SK-N-MC (cell line): Measurements from ENCODE around the gene KCNB1.

Source experiments
- DNase-seq: peaks from one replicate; pipeline ENCODE4 v3.0.0-alpha.2; 2011; ENCODE audit warnings: low read depth, low spot score
- H3K27ac ChIP-seq: fragments of 200-600 bp; sonication (generic); 2 replicates; pipeline ENCODE4 v1.5.1; 2016; ENCODE audit warnings: mixed run types
- H3K36me3 ChIP-seq: fragments of 200-600 bp; sonication (generic); 2 replicates; pipeline ENCODE4 v1.6.1; 2017; ENCODE audit warnings: antibody characterized with exemption, low read length, mixed read lengths; ENCODE audit not compliant: insufficient read depth
- H3K4me3 ChIP-seq: fragments of 200-600 bp; sonication (generic); 2 replicates; pipeline ENCODE4 v1.5.1; 2016
- H3K9ac ChIP-seq: fragments of 200-600 bp; sonication (generic); 2 replicates; pipeline ENCODE4 v1.8.0; 2017; ENCODE audit warnings: mixed run types, mixed read lengths; ENCODE audit not compliant: insufficient read length
- H3K9me3 ChIP-seq: fragments of 200-600 bp; sonication (generic); 2 replicates; pipeline ENCODE4 v1.6.1; 2017; ENCODE audit warnings: low read depth, mild to moderate bottlenecking, antibody characterized with exemption, low read length, moderate library complexity, mixed read lengths
- EZH2 ChIP-seq: fragments of 200-600 bp; sonication (generic); IDR thresholded peaks from one replicate; pipeline ENCODE4 v1.6.1; 2017; ENCODE audit warnings: antibody characterized with exemption
- FOXP2 ChIP-seq: optimal IDR thresholded peaks from 2 replicates; pipeline ENCODE3; 2011; ENCODE audit warnings: mild to moderate bottlenecking, moderate library complexity; ENCODE audit not compliant: insufficient read depth; ENCODE audit errors: extremely low read length, control extremely low read depth
- POLR2AphosphoS5 ChIP-seq: IDR thresholded peaks from 2 replicates; pipeline ENCODE4 v1.6.1; 2012; ENCODE audit warnings: mild to moderate bottlenecking, low read depth, low read length, borderline replicate concordance

KCNB1 gene

DNA sequence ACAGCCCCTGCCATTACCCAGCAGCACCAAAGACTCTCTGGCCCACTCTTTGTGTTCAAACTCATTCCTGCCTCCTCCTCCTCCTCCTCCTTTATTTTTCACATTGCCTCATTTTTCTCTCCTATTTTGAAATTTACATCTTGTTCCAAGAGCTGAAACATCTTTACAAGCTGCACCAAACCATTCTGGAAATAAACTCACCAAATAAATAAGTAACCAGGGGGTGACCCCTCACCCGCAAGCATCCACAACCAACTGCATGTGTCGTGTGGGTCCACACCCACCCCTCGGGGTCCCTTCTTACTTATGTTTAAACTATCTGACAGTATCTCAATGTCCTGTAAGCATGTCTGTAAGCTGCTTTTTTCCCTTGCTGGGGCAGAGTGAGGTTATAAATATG lies 1.4 kb downstream of the KCNB1 start:
- Histone ChIP-seq H3K9ac (no peak overlapping the region), H3K4me3 (no peak overlapping the region), H3K36me3 (no peaks in the 10 kb centered on the region), H3K9me3 (no peaks in the 10 kb centered on the region), H3K27ac (no peak overlapping the region)
- TF ChIP-seq FOXP2: no peak
- no peak for TF ChIP-seq EZH2
- no peak for TF ChIP-seq POLR2AphosphoS5
- DNase-seq: no peak

DNA sequence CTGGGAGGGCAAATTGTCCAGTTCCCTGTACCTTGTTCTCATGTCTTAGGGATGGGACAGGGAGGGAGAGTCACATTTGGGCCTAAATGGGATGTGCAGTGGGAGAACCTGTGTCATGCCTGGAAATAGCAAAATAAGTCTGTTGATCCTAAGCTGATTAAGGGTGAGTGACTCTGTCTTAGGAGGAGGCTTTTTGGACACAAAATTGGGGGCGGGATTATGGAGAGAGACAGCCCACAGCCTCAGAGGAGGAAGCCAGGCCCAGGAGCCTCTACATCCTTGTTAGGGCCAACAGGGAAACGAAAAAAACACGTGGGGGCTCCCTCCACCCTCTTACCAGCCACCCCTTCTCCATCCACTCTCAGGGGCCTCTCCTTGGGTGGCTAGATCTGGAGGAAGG lies 2.2 kb downstream of the KCNB1 start:
- Histone ChIP-seq H3K9me3 (no peaks in the 10 kb centered on the region), H3K9ac (no peak overlapping the region), H3K36me3 (no peaks in the 10 kb centered on the region), H3K4me3 (no peak overlapping the region), H3K27ac (no peak overlapping the region)
- TF ChIP-seq POLR2AphosphoS5 (no peak), FOXP2 (no peak), EZH2 (no peak)
- DNase-seq: no peak

DNA sequence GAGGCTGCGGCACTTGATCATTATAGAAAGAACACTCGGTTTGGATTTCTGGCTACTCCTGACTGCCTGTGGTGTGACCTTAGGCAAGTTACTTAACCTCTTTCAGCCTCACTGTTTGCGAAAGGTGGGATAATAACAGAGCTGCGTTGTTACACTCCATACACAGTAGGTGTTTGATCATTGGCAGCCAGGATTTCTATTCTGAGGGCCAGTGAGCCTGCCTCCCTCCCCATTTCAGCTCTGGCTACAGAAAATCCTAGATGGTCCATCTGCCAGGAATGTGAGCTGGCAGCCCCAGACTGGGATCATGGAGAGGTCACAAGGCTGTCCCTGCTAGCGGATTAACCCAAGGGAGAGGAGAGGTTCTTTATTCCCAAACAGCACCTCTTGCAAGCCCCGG lies 2.7 kb downstream of the KCNB1 start:
- TF ChIP-seq POLR2AphosphoS5 (no peak), EZH2 (no peak), FOXP2 (no peak)
- no peak overlapping the region for H3K27ac ChIP-seq
- H3K36me3 ChIP-seq: no peaks in the 10 kb centered on the region
- H3K4me3 ChIP-seq: no peak overlapping the region
- DNase-seq: no peak
- H3K9me3 ChIP-seq: no peaks in the 10 kb centered on the region
- no peak overlapping the region for H3K9ac ChIP-seq

DNA sequence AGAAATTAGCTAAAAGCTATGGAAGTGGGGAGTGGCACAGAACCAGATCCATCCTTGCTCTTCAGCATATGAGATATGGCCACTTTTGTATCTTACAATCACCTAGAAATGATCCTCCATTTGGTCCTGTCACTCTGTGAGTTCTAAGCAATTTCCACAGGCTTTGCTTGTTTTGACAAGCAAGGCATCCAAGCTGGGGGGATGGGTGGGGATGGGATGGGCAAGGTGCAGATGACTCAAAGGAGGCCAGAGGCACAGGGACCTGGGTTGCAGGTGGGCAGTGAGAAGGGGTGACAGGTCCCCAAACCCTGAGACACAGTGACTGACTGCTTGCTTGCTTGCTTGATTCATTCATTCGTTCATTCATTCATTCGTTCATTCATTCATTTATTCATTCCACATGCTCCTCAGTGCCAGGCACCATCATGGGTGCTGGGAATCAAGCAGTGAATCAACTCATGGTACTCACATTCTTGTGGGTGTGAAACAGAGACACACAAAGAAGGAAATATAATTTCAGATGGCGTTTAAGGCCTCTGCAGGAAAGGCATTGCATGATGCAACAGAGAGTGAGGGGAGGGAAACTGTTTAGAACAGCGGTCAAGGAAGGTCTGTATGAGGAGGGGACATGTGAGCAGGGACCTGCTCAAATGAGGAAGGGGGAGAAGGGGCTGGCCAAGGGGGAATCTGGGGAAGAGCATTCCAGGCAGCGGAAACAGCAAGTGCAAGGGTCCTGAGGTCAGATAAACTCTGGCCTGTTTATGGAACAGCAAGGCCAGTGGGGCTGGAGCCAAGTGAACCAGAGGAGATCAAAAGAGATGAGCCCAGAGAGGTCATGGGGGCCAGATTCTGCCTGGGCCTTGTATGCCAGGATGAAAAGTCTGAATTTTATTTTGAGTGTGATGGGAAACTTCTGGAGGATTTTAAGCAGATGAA lies 3.4 kb downstream of the KCNB1 start:
- TF ChIP-seq POLR2AphosphoS5: no peak
- no peak for TF ChIP-seq EZH2
- no peak for TF ChIP-seq FOXP2
- no peak overlapping the region for H3K4me3 ChIP-seq
- H3K9ac ChIP-seq: no peak overlapping the region
- DNase-seq: no peak
- H3K27ac ChIP-seq: no peak overlapping the region
- H3K9me3 ChIP-seq: no peaks in the 10 kb centered on the region
- no peaks in the 10 kb centered on the region for H3K36me3 ChIP-seq

DNA sequence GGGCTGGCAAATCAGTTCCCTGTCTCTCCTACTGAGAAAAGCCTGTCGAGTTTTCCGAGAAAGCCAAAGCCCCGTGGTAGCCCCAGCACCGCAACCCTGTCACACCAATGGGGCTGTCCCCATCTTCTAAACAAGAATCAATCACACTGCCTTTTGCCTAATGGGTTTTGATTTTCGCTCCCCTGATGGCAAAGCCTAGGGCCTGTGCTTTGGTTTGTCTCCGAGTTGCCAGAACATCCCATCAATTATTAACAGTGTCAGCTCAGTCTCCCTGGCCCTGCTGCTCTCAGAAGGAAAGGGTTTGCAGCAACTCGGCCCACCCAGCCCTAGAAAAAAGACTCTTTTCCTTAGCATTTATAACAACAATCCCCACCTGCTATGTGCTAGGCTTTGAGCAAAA lies 4.2 kb downstream of the KCNB1 start:
- no peaks in the 10 kb centered on the region for H3K9me3 ChIP-seq
- no peak overlapping the region for H3K27ac ChIP-seq
- no peak for DNase-seq
- no peaks in the 10 kb centered on the region for H3K36me3 ChIP-seq
- no peak for TF ChIP-seq EZH2
- TF ChIP-seq POLR2AphosphoS5: no peak
- TF ChIP-seq FOXP2: no peak
- H3K9ac ChIP-seq: no peak overlapping the region
- H3K4me3 ChIP-seq: no peak overlapping the region

DNA sequence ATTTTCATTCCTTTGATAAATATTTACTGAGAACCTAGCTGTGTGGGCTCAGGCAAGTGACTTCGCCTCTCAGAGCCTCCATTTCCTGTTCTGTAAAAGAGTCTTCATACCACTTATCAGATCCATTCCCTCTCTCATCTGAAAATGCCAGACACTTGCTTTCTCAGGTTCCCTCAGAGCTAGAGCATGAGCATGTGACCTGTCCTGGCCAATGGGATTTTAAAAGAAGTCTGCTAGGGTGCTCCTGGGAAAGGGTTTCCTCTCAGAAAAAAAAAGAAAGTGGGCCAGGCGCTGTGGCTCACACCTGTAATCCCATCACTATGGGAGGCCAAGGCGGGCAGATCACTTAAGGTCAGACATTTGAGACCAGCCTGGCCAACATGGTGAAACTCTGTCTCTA lies 5.3 kb downstream of the KCNB1 start:
- H3K36me3 ChIP-seq: no peaks in the 10 kb centered on the region
- no peaks in the 10 kb centered on the region for H3K9me3 ChIP-seq
- TF ChIP-seq FOXP2 (no peak), POLR2AphosphoS5 (no peak), EZH2 (no peak)
- no peak overlapping the region for H3K9ac ChIP-seq
- H3K4me3 ChIP-seq: no peak overlapping the region
- no peak for DNase-seq
- H3K27ac ChIP-seq: no peak overlapping the region

DNA sequence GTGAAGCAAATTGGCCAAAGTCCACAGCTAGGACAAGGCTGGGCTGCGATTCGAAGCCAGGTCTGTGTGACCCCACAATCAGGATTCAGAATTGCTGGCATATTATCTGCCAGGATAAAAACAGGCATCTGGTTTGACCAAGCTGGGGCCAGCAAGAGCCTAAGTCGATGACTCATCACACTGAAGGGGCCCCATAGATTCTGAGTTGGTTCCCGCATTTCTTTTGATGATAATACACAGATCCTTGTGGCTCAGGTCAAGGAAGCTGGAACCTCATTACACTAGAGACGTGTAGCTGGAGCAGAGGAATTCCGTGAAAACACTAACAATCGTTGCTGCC lies 6.5 kb downstream of the KCNB1 start:
- no peak overlapping the region for H3K27ac ChIP-seq
- H3K9ac ChIP-seq: no peak overlapping the region
- TF ChIP-seq FOXP2: no peak
- no peak for TF ChIP-seq EZH2
- TF ChIP-seq POLR2AphosphoS5: no peak
- H3K9me3 ChIP-seq: no peaks in the 10 kb centered on the region
- no peak for DNase-seq
- H3K36me3 ChIP-seq: no peaks in the 10 kb centered on the region
- no peak overlapping the region for H3K4me3 ChIP-seq

DNA sequence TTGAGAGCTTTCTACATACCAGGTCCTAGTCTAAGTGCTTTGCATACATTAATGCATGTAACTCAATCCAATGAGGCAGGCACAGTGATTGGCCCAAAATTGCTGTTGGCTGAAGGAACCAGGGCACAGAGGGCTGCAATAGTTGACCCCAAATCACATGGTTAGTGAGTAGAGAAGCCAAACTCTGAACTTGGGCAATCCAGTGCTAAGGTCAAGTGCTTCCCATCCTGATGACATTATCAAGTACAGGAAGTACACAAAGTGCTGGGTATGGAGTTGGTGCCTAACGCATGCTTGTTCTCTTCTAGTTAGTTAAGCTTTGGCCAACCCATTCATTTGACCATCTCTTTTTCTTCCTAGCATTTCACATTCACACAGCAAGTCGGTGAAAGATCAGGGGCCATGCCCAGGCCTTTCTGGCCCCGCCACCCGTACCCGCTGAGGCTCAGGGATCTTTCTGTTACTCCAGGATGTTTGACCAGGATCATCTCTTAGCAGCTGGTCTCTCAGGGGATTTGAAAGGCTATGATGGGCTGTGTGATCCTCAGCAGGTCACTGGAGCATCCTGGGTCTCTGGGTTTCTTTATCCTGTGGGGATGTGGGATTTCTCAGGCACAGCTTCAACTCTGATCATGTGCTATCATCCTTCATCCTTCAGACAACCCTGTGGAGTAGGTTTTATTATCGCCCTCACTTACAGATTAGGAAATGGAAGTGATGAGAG lies 7.0 kb downstream of the KCNB1 start:
- TF ChIP-seq FOXP2: no peak

More for the DNA sequence above, 7.0 kb downstream of the KCNB1 start:
- H3K4me3 ChIP-seq: no peak overlapping the region
- no peaks in the 10 kb centered on the region for H3K9me3 ChIP-seq
- no peak overlapping the region for H3K9ac ChIP-seq
- H3K27ac ChIP-seq: no peak overlapping the region
- no peaks in the 10 kb centered on the region for H3K36me3 ChIP-seq
- DNase-seq: no peak
